DND-41 (cell line): ENCODE results near the gene GLRA3.
"Not testable (repeated sequence)": the region's sequence is repeated elsewhere in the genome, so short reads cannot be mapped to it uniquely, and the experiment has no call there.

Experiments
- ATAC-seq: fragments of 200-7000 bp; cut with Tn5 transposase; 3 replicates; pipeline ENCODE4 v1.9.1; 2021; ENCODE audit warnings: low read depth; ENCODE audit not compliant: insufficient read depth
- DNase-seq: peaks from one replicate; pipeline ENCODE4 v3.0.0-alpha.2; 2020
- H2AFZ ChIP-seq: 2 replicates; pipeline ENCODE4 v1.6.0; 2012; ENCODE audit warnings: low read depth, low read length
- H3K27ac ChIP-seq: 2 replicates; pipeline ENCODE4 v1.5.1; 2012; ENCODE audit warnings: low read length, inconsistent platforms
- H3K27me3 ChIP-seq: fragments of 200-600 bp; sonication (generic); 2 replicates; pipeline ENCODE4 v1.6.0; 2012; ENCODE audit warnings: low read length, mild to moderate bottlenecking, inconsistent platforms; ENCODE audit not compliant: insufficient read depth, poor library complexity
- H3K36me3 ChIP-seq: 2 replicates; pipeline ENCODE4 v1.5.1; 2012; ENCODE audit warnings: low read length, inconsistent platforms; ENCODE audit not compliant: insufficient read depth
- H3K4me1 ChIP-seq: 2 replicates; pipeline ENCODE4 v1.5.1; 2012; ENCODE audit warnings: mild to moderate bottlenecking, low read length; ENCODE audit not compliant: insufficient read depth
- H3K4me2 ChIP-seq: 2 replicates; pipeline ENCODE4 v1.6.0; 2012; ENCODE audit warnings: mild to moderate bottlenecking, moderate library complexity, low read length, inconsistent platforms; ENCODE audit not compliant: insufficient read depth
- H3K4me3 ChIP-seq, 2 experiments: fragments of 200-600 bp in 1 of 2; shearing (Covaris generic) in 1 of 2; 2 replicates each; pipeline ENCODE4 v1.5.1; 2012 to 2016; ENCODE audit warnings: inconsistent platforms in 2 of 2, low read length in 2 of 2, mild to moderate bottlenecking in 2 of 2, low read depth in 1 of 2, moderate library complexity in 1 of 2
- H3K79me2 ChIP-seq: 2 replicates; pipeline ENCODE4 v1.6.0; 2012; ENCODE audit warnings: low read length, inconsistent platforms; ENCODE audit not compliant: insufficient read depth
- H3K9ac ChIP-seq: 2 replicates; pipeline ENCODE4 v1.6.0; 2012; ENCODE audit warnings: low read depth, mild to moderate bottlenecking, inconsistent platforms, low read length, moderate library complexity
- H3K9me3 ChIP-seq: 2 replicates; pipeline ENCODE4 v1.5.1; 2012; ENCODE audit warnings: low read length, moderate library complexity, mild to moderate bottlenecking, inconsistent platforms; ENCODE audit not compliant: insufficient read depth, severe bottlenecking
- H4K20me1 ChIP-seq: 2 replicates; pipeline ENCODE4 v1.6.0; 2012; ENCODE audit warnings: low read length; ENCODE audit not compliant: insufficient read depth
- CTCF ChIP-seq: IDR thresholded peaks from 2 replicates; pipeline ENCODE4 v1.5.1; 2012; ENCODE audit warnings: borderline replicate concordance, low read length, moderate library complexity, mild to moderate bottlenecking; ENCODE audit not compliant: poor library complexity, severe bottlenecking; ENCODE audit errors: extremely low read depth
- EZH2 ChIP-seq: IDR thresholded peaks from 3 replicates; pipeline ENCODE4 v1.6.1; 2012; ENCODE audit warnings: borderline replicate concordance, low read depth, mild to moderate bottlenecking, moderate library complexity, low read length, inconsistent platforms; ENCODE audit not compliant: severe bottlenecking

The GLRA3 gene

GRCh38 chr4:174828845-174829701 is at the start of gene GLRA3:
TSS of gene GLRA3 (minus strand) at chr4:174829247. CDS start at chr4:174828811, 436 bp downstream.
- ATAC-seq (peak; percentile 91), DNase-seq (peak; percentile 55)
- no peak within 1 kb of the TSS for H2AFZ ChIP-seq
- H3K79me2 ChIP-seq = no peaks in the 10 kb centered on the region
- no peaks in the 10 kb centered on the region for H3K9me3 ChIP-seq
- no peaks in the 10 kb centered on the region for H3K27me3 ChIP-seq
- H3K36me3 ChIP-seq = no peaks in the 10 kb centered on the region
- no peaks in the 10 kb centered on the region for H4K20me1 ChIP-seq
- H3K9ac ChIP-seq = no peak within 1 kb of the TSS
- H3K27ac ChIP-seq = no peak within 1 kb of the TSS
- no peak within 1 kb of the TSS for H3K4me3 ChIP-seq
- no peak for TF ChIP-seq CTCF
- TF ChIP-seq EZH2 = no peak
- no peak within 1 kb of the TSS for H3K4me2 ChIP-seq
- H3K4me1 ChIP-seq = no peaks in the 10 kb centered on the region

GRCh38 chr4:174874898-174875297 is 45.9 kb upstream of the GLRA3 start:
- no peak overlapping the region for H3K9ac ChIP-seq
- ATAC-seq = no peak

GRCh38 chr4:174873931-174874330 is 44.9 kb upstream of the GLRA3 start:
- no peaks in the 10 kb centered on the region for H3K27me3 ChIP-seq
- no peak overlapping the region for H3K4me2 ChIP-seq
- DNase-seq (peak; percentile 32), ATAC-seq (peak; percentile 78)
- H3K4me1 ChIP-seq = no peaks in the 10 kb centered on the region
- no peaks in the 10 kb centered on the region for H4K20me1 ChIP-seq
- H3K9me3 ChIP-seq = no peaks in the 10 kb centered on the region
- no peaks in the 10 kb centered on the region for H3K36me3 ChIP-seq
- H3K9ac ChIP-seq = no peak overlapping the region
- H2AFZ ChIP-seq = no peak overlapping the region
- H3K4me3 ChIP-seq = no peak overlapping the region
- H3K27ac ChIP-seq = no peak overlapping the region
- TF ChIP-seq CTCF = no peak
- no peak for TF ChIP-seq EZH2
- no peaks in the 10 kb centered on the region for H3K79me2 ChIP-seq

More at GRCh38 chr4:174874898-174875297, 45.9 kb upstream of the GLRA3 start:
- H3K27me3 ChIP-seq = no peaks in the 10 kb centered on the region
- no peak overlapping the region for H3K27ac ChIP-seq
- H4K20me1 ChIP-seq = no peaks in the 10 kb centered on the region
- H3K79me2 ChIP-seq = no peaks in the 10 kb centered on the region
- H2AFZ ChIP-seq = no peak overlapping the region
- no peak for DNase-seq
- TF ChIP-seq EZH2 = no peak
- no peak for TF ChIP-seq CTCF
- no peaks in the 10 kb centered on the region for H3K36me3 ChIP-seq
- H3K4me1 ChIP-seq = no peaks in the 10 kb centered on the region
- H3K9me3 ChIP-seq = no peaks in the 10 kb centered on the region
- H3K4me2 ChIP-seq = no peak overlapping the region
- no peak overlapping the region for H3K4me3 ChIP-seq

GRCh38 chr4:174873146-174873545 is 44.1 kb upstream of the GLRA3 start:
- H3K4me2 ChIP-seq, H3K27me3 ChIP-seq, H4K20me1 ChIP-seq, H2AFZ ChIP-seq, H3K79me2 ChIP-seq, DNase-seq, H3K4me3 ChIP-seq, H3K36me3 ChIP-seq, H3K9me3 ChIP-seq, H3K9ac ChIP-seq, ATAC-seq, H3K4me1 ChIP-seq, H3K27ac ChIP-seq: not testable (repeated sequence)
